22Rv1 (cell line): ENCODE measurements around the gene OR13H1.

ENCODE experiments used
- H3K27ac ChIP-seq: fragments of 450-650 bp; 2 replicates; pipeline ENCODE4 v1.5.1; 2017
- CTCF ChIP-seq: fragments of 450-650 bp; IDR thresholded peaks from 2 replicates; pipeline ENCODE4 v1.5.1; 2017; ENCODE audit warnings: mild to moderate bottlenecking
- ZFX ChIP-seq: fragments of 450-650 bp; IDR thresholded peaks from 2 replicates; pipeline ENCODE4 v1.6.1; 2017; ENCODE audit warnings: antibody characterized with exemption, borderline replicate concordance

Gene OR13H1

GRCh38 chrX:131588995-131589394 is 45.1 kb downstream of the OR13H1 start:
- no peak overlapping the region for H3K27ac ChIP-seq
- TF ChIP-seq CTCF (no peak), ZFX (no peak)
